Mesenchymal stem cell (in vitro differentiated cells and primary cell): ENCODE measurements around the gene CPOX.

ENCODE experiments used
- DNase-seq: peaks from one replicate; pipeline ENCODE4 v3.0.0-alpha.2; 2013
- H2AFZ ChIP-seq: one replicate; pipeline ENCODE4 v1.6.1; 2013; ENCODE audit warnings: low read depth, mild to moderate bottlenecking, control low read depth, inconsistent platforms, low read length, moderate library complexity
- H2AK5ac ChIP-seq: 2 replicates; pipeline ENCODE4 v1.6.1; 2013; ENCODE audit warnings: low read length, moderate library complexity, mild to moderate bottlenecking, inconsistent platforms; ENCODE audit not compliant: severe bottlenecking
- H2BK120ac ChIP-seq: one replicate; pipeline ENCODE4 v1.6.1; 2013; ENCODE audit warnings: low read depth, mild to moderate bottlenecking, inconsistent platforms, low read length, moderate library complexity
- H2BK12ac ChIP-seq, 2 experiments: one replicate each; pipeline ENCODE4 v1.6.1; 2013; ENCODE audit warnings: inconsistent platforms in 2 of 2, low read length in 2 of 2, mild to moderate bottlenecking in 2 of 2, moderate library complexity in 2 of 2, control low read depth in 1 of 2
- H2BK15ac ChIP-seq: one replicate; pipeline ENCODE4 v1.6.1; 2013; ENCODE audit warnings: mild to moderate bottlenecking, low read depth, inconsistent platforms; ENCODE audit not compliant: poor library complexity, severe bottlenecking
- H2BK5ac ChIP-seq: 2 replicates; pipeline ENCODE4 v1.6.1; 2013; ENCODE audit warnings: low read depth, mild to moderate bottlenecking, low read length, control low read depth, inconsistent platforms; ENCODE audit not compliant: poor library complexity, severe bottlenecking
- H3K14ac ChIP-seq, 2 experiments: one replicate each; pipeline ENCODE4 v1.6.1; 2013; ENCODE audit warnings: inconsistent platforms in 2 of 2, low read length in 2 of 2, control low read depth in 1 of 2, mild to moderate bottlenecking in 1 of 2, moderate library complexity in 1 of 2
- H3K18ac ChIP-seq, 2 experiments: one replicate each; pipeline ENCODE4 v1.6.1; 2013; ENCODE audit warnings: inconsistent platforms in 2 of 2, low read length in 2 of 2, control low read depth in 1 of 2, low read depth in 1 of 2, mild to moderate bottlenecking in 1 of 2
- H3K23ac ChIP-seq, 2 experiments: one replicate each; pipeline ENCODE4 v1.6.1; 2013; ENCODE audit warnings: inconsistent platforms in 2 of 2, low read length in 2 of 2, mild to moderate bottlenecking in 2 of 2, moderate library complexity in 2 of 2, control low read depth in 1 of 2
- H3K27ac ChIP-seq: 2 replicates; pipeline ENCODE4 v1.5.1; 2013; ENCODE audit warnings: mild to moderate bottlenecking, moderate library complexity, low read length, control low read depth, inconsistent platforms; ENCODE audit not compliant: poor library complexity, severe bottlenecking
- H3K27me3 ChIP-seq, 2 experiments: 2 replicates each; pipeline versions ENCODE4 v1.6.1 to v1.7.0; 2013; ENCODE audit warnings: low read length in 2 of 2, mild to moderate bottlenecking in 2 of 2, moderate library complexity in 2 of 2, control low read depth in 1 of 2, inconsistent platforms in 1 of 2; ENCODE audit not compliant: control insufficient read depth in 1 of 2, insufficient read depth in 1 of 2
- H3K36me3 ChIP-seq, 2 experiments: 2 replicates each; pipeline versions ENCODE4 v1.6.1 to v1.7.0; 2013; ENCODE audit warnings: low read length in 2 of 2, control low read depth in 1 of 2, inconsistent platforms in 1 of 2, low read depth in 1 of 2, mild to moderate bottlenecking in 1 of 2; ENCODE audit not compliant: insufficient read depth in 2 of 2, control insufficient read depth in 1 of 2
- H3K4ac ChIP-seq, 2 experiments: one replicate each; pipeline ENCODE4 v1.6.1; 2013; ENCODE audit warnings: inconsistent platforms in 2 of 2, low read length in 2 of 2, mild to moderate bottlenecking in 2 of 2, moderate library complexity in 2 of 2, control low read depth in 1 of 2, low read depth in 1 of 2
- H3K4me1 ChIP-seq: 2 replicates; pipeline ENCODE4 v1.6.1; 2013; ENCODE audit warnings: low read depth, low read length, control low read depth; ENCODE audit not compliant: control insufficient read depth, insufficient read depth
- H3K4me2 ChIP-seq: 2 replicates; pipeline ENCODE4 v1.6.1; 2013; ENCODE audit warnings: low read length, mild to moderate bottlenecking, inconsistent platforms; ENCODE audit not compliant: poor library complexity, severe bottlenecking
- H3K4me3 ChIP-seq, 2 experiments: 2 replicates each; pipeline versions ENCODE4 v1.5.1 to v1.7.0; 2013; ENCODE audit warnings: low read length in 2 of 2, mild to moderate bottlenecking in 2 of 2, control low read depth in 1 of 2, low read depth in 1 of 2; ENCODE audit not compliant: insufficient read depth in 1 of 2
- H3K79me1 ChIP-seq: replicated peaks from 2 replicates; pipeline ENCODE4 v1.6.1; 2013; ENCODE audit warnings: mild to moderate bottlenecking, control low read depth, low read length, inconsistent platforms; ENCODE audit not compliant: poor library complexity, severe bottlenecking
- H3K9ac ChIP-seq: 2 replicates; pipeline ENCODE4 v1.7.0; 2013; ENCODE audit warnings: mild to moderate bottlenecking, low read length, moderate library complexity
- H3K9me3 ChIP-seq: 2 replicates; pipeline ENCODE4 v1.7.0; 2013; ENCODE audit warnings: mild to moderate bottlenecking, low read length; ENCODE audit not compliant: control insufficient read depth
- H4K8ac ChIP-seq: one replicate; pipeline ENCODE4 v1.6.1; 2013; ENCODE audit warnings: inconsistent platforms, mild to moderate bottlenecking, low read length, moderate library complexity
- H4K91ac ChIP-seq: one replicate; pipeline ENCODE4 v1.6.1; 2013; ENCODE audit warnings: mild to moderate bottlenecking, low read length, inconsistent platforms
- WGBS: methylation state at CpG from one replicate; pipeline ENCODE4 v1.1.7; 2013; ENCODE audit warnings: mixed read lengths; 5-methylcytosine and 5-hydroxymethylcytosine counted together

The CPOX gene

GRCh38 chr3:98588065-98588464 is 5.3 kb downstream of the CPOX start:
- Histone ChIP-seq H4K8ac (no peak overlapping the region), H2BK15ac (no peak overlapping the region), H2BK5ac (no peak overlapping the region), H3K18ac (no peak overlapping the region), H3K36me3 (peaks cover 4 to 58% of the 10 kb centered on the region in 2 experiments), H3K4ac (no peak overlapping the region), H2BK12ac (no peak overlapping the region), H3K23ac (no peak overlapping the region), H2AK5ac (no peak overlapping the region), H3K9me3 (no peaks in the 10 kb centered on the region), H3K9ac (no peak overlapping the region), H2BK120ac (no peak overlapping the region), H3K4me3 (no peak overlapping the region), H3K27me3 (no peaks in the 10 kb centered on the region), H3K4me1 (peaks cover 6% of the 10 kb centered on the region), H3K79me1 (peaks cover 14% of the 10 kb centered on the region), H4K91ac (no peak overlapping the region), H3K4me2 (no peak overlapping the region), H3K14ac (no peak overlapping the region), H3K27ac (no peak overlapping the region), H2AFZ (no peak overlapping the region)
- no peak for DNase-seq

DNA sequence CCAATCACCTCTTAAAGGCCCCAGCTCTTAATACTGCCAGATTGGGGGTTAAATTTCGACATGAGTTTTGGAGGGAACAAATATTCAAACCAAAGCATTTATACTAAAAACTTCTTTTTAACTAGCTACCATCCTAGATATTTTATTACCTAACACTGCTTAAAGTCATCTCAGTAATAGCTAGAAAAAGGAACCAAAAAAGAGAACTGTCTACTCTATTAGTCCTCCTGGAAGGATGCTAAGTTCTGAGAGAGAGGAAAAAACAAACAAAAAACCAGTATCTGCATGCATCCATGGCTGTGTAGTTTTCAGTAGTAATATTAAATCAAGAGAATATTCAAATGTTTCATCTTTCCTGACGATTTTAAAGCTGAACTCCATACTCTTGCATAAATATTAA is 5.8 kb downstream of the CPOX start:
- no peak overlapping the region for H3K27ac ChIP-seq
- peaks cover 4 to 62% of the 10 kb centered on the region in 2 experiments for H3K36me3 ChIP-seq
- WGBS: 83% methylated on average over 2 of the region's 2 CpGs
- H3K4me1 ChIP-seq: peaks cover 4% of the 10 kb centered on the region
- no peak overlapping the region for H2BK5ac ChIP-seq
- peaks cover 12% of the 10 kb centered on the region for H3K79me1 ChIP-seq
- H3K9me3 ChIP-seq: no peaks in the 10 kb centered on the region
- H4K8ac ChIP-seq: no peak overlapping the region
- H2BK15ac ChIP-seq: no peak overlapping the region
- no peak overlapping the region for H3K18ac ChIP-seq
- no peak overlapping the region for H2AK5ac ChIP-seq
- H2BK12ac ChIP-seq: no peak overlapping the region
- no peak overlapping the region for H2BK120ac ChIP-seq
- DNase-seq: no peak
- no peak overlapping the region for H3K14ac ChIP-seq
- H3K4me2 ChIP-seq: no peak overlapping the region
- no peak overlapping the region for H2AFZ ChIP-seq
- no peak overlapping the region for H3K9ac ChIP-seq
- no peak overlapping the region for H3K4ac ChIP-seq
- H4K91ac ChIP-seq: no peak overlapping the region
- H3K4me3 ChIP-seq: no peak overlapping the region
- H3K23ac ChIP-seq: no peak overlapping the region
- H3K27me3 ChIP-seq: no peaks in the 10 kb centered on the region

GRCh38 chr3:98584547-98584946 is 8.9 kb downstream of the CPOX start:
- Histone ChIP-seq H3K79me1 (peaks cover 16% of the 10 kb centered on the region), H4K91ac (no peak overlapping the region), H2BK5ac (no peak overlapping the region), H3K4me1 (peaks cover 6% of the 10 kb centered on the region), H3K9ac (no peak overlapping the region), H3K23ac (no peak overlapping the region), H3K4me3 (no peak overlapping the region), H2BK120ac (no peak overlapping the region), H3K18ac (no peak overlapping the region), H3K27me3 (no peaks in the 10 kb centered on the region), H3K36me3 (peaks cover 4 to 74% of the 10 kb centered on the region in 2 experiments), H3K9me3 (no peaks in the 10 kb centered on the region), H2AFZ (no peak overlapping the region), H3K27ac (peak overlapping the region; percentile 64), H3K14ac (no peak overlapping the region), H2AK5ac (no peak overlapping the region), H2BK15ac (no peak overlapping the region), H3K4ac (no peak overlapping the region), H3K4me2 (peak overlapping the region; percentile 49), H4K8ac (no peak overlapping the region), H2BK12ac (peak overlapping the region in 1 of 2 experiments; percentile 45)
- no peak for DNase-seq
- 82% methylated on average over 2 of the region's 2 CpGs for WGBS

GRCh38 chr3:98583766-98584165 is 9.6 kb downstream of the CPOX start:
- Histone ChIP-seq H3K14ac (no peak overlapping the region), H2BK120ac (no peak overlapping the region), H3K27me3 (no peaks in the 10 kb centered on the region), H4K8ac (no peak overlapping the region), H3K4ac (no peak overlapping the region), H3K4me3 (no peak overlapping the region), H3K9ac (no peak overlapping the region), H4K91ac (no peak overlapping the region), H3K27ac (no peak overlapping the region), H2AFZ (no peak overlapping the region), H3K36me3 (peaks cover 4 to 79% of the 10 kb centered on the region in 2 experiments), H2BK5ac (no peak overlapping the region), H3K4me1 (peaks cover 6% of the 10 kb centered on the region), H3K9me3 (no peaks in the 10 kb centered on the region), H2AK5ac (no peak overlapping the region), H3K18ac (no peak overlapping the region), H2BK12ac (no peak overlapping the region), H3K23ac (no peak overlapping the region), H3K79me1 (peaks cover 17% of the 10 kb centered on the region), H3K4me2 (no peak overlapping the region), H2BK15ac (no peak overlapping the region)
- WGBS: 81% methylated on average over 4 of the region's 4 CpGs
- no peak for DNase-seq
